OCI-LY3 (cell line): Measurements from ENCODE around the gene PTPRN2.

Experiments
- EZH2phosphoT487 ChIP-seq: fragments of 200-600 bp; shearing (Covaris generic); IDR thresholded peaks from 2 replicates; pipeline ENCODE4 v1.6.1; 2018; ENCODE audit warnings: antibody characterized with exemption, mixed run types, low read depth
- TF ChIP-seq, protein P1 (sequence below): fragments of 200-600, 300-600 bp; sonication (generic); IDR thresholded peaks from 2 replicates; pipeline ENCODE4 v1.5.1; 2014; ENCODE audit warnings: antibody characterized with exemption, low read length, low read depth

DNA sequence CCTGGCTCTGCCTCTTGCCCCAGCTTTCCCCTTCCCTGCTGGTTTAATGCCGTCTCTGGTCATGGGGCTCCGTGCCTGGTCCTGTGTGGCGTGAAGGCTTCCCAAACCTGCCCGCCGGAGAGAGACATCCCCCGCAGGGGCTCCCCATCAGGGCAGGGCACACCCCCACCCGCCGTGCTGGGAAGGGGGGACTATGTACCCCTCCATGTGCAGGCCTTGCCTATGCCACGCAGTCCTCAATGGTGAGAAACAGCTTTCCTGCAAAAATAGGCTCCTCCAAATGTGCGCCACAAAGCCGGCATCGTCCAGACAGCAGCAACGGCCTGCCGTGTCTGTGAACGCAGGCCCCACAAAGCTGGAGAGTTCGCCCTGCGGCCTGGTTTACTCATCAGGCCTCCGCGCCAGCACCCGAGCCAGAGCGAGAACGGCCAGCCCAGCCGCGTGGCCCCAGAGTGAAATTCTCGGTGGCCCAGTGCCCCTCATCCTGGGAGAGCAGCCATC lies 937.4 kb downstream of the PTPRN2 start:
- TF ChIP-seq, protein P1, sequence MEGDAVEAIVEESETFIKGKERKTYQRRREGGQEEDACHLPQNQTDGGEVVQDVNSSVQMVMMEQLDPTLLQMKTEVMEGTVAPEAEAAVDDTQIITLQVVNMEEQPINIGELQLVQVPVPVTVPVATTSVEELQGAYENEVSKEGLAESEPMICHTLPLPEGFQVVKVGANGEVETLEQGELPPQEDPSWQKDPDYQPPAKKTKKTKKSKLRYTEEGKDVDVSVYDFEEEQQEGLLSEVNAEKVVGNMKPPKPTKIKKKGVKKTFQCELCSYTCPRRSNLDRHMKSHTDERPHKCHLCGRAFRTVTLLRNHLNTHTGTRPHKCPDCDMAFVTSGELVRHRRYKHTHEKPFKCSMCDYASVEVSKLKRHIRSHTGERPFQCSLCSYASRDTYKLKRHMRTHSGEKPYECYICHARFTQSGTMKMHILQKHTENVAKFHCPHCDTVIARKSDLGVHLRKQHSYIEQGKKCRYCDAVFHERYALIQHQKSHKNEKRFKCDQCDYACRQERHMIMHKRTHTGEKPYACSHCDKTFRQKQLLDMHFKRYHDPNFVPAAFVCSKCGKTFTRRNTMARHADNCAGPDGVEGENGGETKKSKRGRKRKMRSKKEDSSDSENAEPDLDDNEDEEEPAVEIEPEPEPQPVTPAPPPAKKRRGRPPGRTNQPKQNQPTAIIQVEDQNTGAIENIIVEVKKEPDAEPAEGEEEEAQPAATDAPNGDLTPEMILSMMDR, result no peak
- no peak for TF ChIP-seq EZH2phosphoT487
